OCI-LY7 (cell line): ENCODE results near the gene BRINP2.

Experiments
- CTCF ChIP-seq: fragments of 200-600 bp; sonication (generic); conservative IDR thresholded peaks from 2 replicates; pipeline ENCODE4 v1.5.1; 2014; ENCODE audit warnings: mild to moderate bottlenecking, antibody characterized with exemption, low read length, moderate library complexity, mixed read lengths
- EZH2phosphoT487 ChIP-seq: fragments of 200-600 bp; sonication (generic); IDR thresholded peaks from 2 replicates; pipeline ENCODE4 v1.6.1; 2018; ENCODE audit warnings: low read depth, borderline replicate concordance, mild to moderate bottlenecking, mixed run types, antibody characterized with exemption, low read length, moderate library complexity, mixed read lengths

- TF ChIP-seq CTCF (no peak), EZH2phosphoT487 (no peak)
Observed at GRCh38 chr1:177306019-177306415, 135.3 kb downstream of the BRINP2 start.
